Stimulated activated CD8-positive, alpha-beta memory T cell treated with anti-CD3 and anti-CD28 coated beads, Interleukin-15, amount 100 ng/mL, for 48 hours (primary cell): ENCODE measurements around the gene TTC7B.

Source experiments
- DNase-seq, 2 donors: peaks; one replicate each; pipeline ENCODE4 v3.0.0-alpha.2; 2020; ENCODE audit warnings: low read depth in 2 of 2

The TTC7B gene

GRCh38 chr14:90489916-90490719, 326.1 kb downstream of the TTC7B start:
- no peak for DNase-seq

- DNase-seq: no peak
Measured at GRCh38 chr14:90489306-90489705, 326.9 kb downstream of the TTC7B start.

GRCh38 chr14:90488256-90488655, 328.0 kb downstream of the TTC7B start:
- DNase-seq: no peak

- DNase-seq: no peak
Measured at GRCh38 chr14:90487462-90487861, 328.8 kb downstream of the TTC7B start.

GRCh38 chr14:90487031-90487430, 329.2 kb downstream of the TTC7B start:
- DNase-seq: no peak

GRCh38 chr14:90484291-90484690, 331.9 kb downstream of the TTC7B start:
- no peak for DNase-seq

- no peak for DNase-seq
Measured at GRCh38 chr14:90483571-90483974, 332.7 kb downstream of the TTC7B start.

- no peak for DNase-seq
Measured at GRCh38 chr14:90483117-90483516, 333.1 kb downstream of the TTC7B start.

- DNase-seq: no peak
Measured at GRCh38 chr14:90475298-90475697, 340.9 kb downstream of the TTC7B start.
